Endothelial cell of umbilical vein (primary cell): ENCODE measurements around the gene SRP19. TPM values are rescaled to one million over a fixed set of nuclear protein-coding genes. Genes with fewer than 3 reads are reported as not detected.

Source experiments
- BruUV-seq: library from RNA; stranded (reverse); fragments of 400-500 nt; replicated peaks from 2 replicates; lab custom pipeline; 2021; lab: Mats Ljungman, UMichigan
- CTCF ChIA-PET: fragments of 300-600, 350-600 bp; sonication (Branson Sonifier 250); formaldehyde crosslinking; loops from one replicate; lab custom pipeline; 2021; ENCODE audit warnings: antibody characterized with exemption, inconsistent platforms; lab: Charles Lee
- POLR2A ChIA-PET: fragments of 300-600, 350-600 bp; sonication (Branson Sonifier 250); formaldehyde crosslinking; loops from one replicate; lab custom pipeline; 2021; ENCODE audit warnings: antibody characterized with exemption, inconsistent platforms; lab: Charles Lee
- DNase-seq: peaks from one replicate; pipeline ENCODE4 v3.0.0-alpha.2; 2011; ENCODE audit warnings: low read depth, low spot score
- FAIRE-seq: peaks from 2 replicates; lab custom pipeline; 2011; peaks lifted over from hg19 to GRCh38; lab: Jason Lieb, UNC
- H2AFZ ChIP-seq: 2 replicates; pipeline ENCODE4 v1.6.0; 2012; ENCODE audit warnings: low read depth, low read length, control low read depth, inconsistent platforms
- H3K27ac ChIP-seq: 2 replicates; pipeline ENCODE4 v1.5.1; 2011; ENCODE audit warnings: low read depth, mild to moderate bottlenecking, control low read depth, low read length, moderate library complexity; ENCODE audit not compliant: insufficient read depth
- H3K27me3 ChIP-seq, 2 experiments: 2 replicates each; pipeline versions ENCODE4 v1.6.0 to v1.6.1; 2011; ENCODE audit warnings: low read length in 2 of 2, mixed read lengths in 1 of 2; ENCODE audit not compliant: control insufficient read depth in 2 of 2, insufficient read depth in 2 of 2
- H3K36me3 ChIP-seq, 2 experiments: 2 replicates in 1 of 2; 3 replicates in 1 of 2; pipeline ENCODE4 v1.5.1; 2011; ENCODE audit warnings: low read length in 2 of 2, mild to moderate bottlenecking in 1 of 2, moderate library complexity in 1 of 2; ENCODE audit not compliant: control insufficient read depth in 2 of 2, insufficient read depth in 2 of 2; ENCODE audit errors: extremely low read depth in 1 of 2
- H3K4me1 ChIP-seq: 3 replicates; pipeline ENCODE4 v1.5.1; 2011; ENCODE audit warnings: mild to moderate bottlenecking, low read length; ENCODE audit not compliant: control insufficient read depth, insufficient read depth; ENCODE audit errors: extremely low read depth
- H3K4me2 ChIP-seq: 2 replicates; pipeline ENCODE4 v1.6.1; 2011; ENCODE audit warnings: low read length, control low read depth, mixed read lengths; ENCODE audit not compliant: insufficient read depth
- H3K4me3 ChIP-seq, 3 experiments: fragments of 200-600 bp in 1 of 3; sonication (generic), shearing (Covaris generic) in 1 of 3; replicated peaks in 1 of 3; 2 replicates each; pipeline ENCODE4 v1.5.1; 2011 to 2016; ENCODE audit warnings: control low read depth in 3 of 3, low read length in 3 of 3, mild to moderate bottlenecking in 2 of 3, inconsistent platforms in 1 of 3, low read depth in 1 of 3, moderate library complexity in 1 of 3; ENCODE audit not compliant: insufficient read depth in 1 of 3
- H3K79me2 ChIP-seq: 2 replicates; pipeline ENCODE4 v1.6.0; 2012; ENCODE audit warnings: low read length, inconsistent platforms; ENCODE audit not compliant: control insufficient read depth, insufficient read depth
- H3K9ac ChIP-seq: replicated peaks from 2 replicates; pipeline ENCODE3; 2011; ENCODE audit warnings: low read length, control low read depth; ENCODE audit not compliant: insufficient read depth; ENCODE audit errors: extremely low read depth
- H3K9me1 ChIP-seq: replicated peaks from 3 replicates; pipeline ENCODE4 v1.6.0; 2011; ENCODE audit warnings: mild to moderate bottlenecking, low read length; ENCODE audit not compliant: control insufficient read depth, insufficient read depth; ENCODE audit errors: extremely low read depth
- H3K9me3 ChIP-seq: replicated peaks from 2 replicates; pipeline ENCODE4 v1.5.1; 2012; ENCODE audit warnings: low read length, inconsistent platforms; ENCODE audit not compliant: control insufficient read depth, insufficient read depth
- H4K20me1 ChIP-seq: replicated peaks from 2 replicates; pipeline ENCODE3; 2011; ENCODE audit warnings: mild to moderate bottlenecking, low read length; ENCODE audit not compliant: control insufficient read depth, insufficient read depth; ENCODE audit errors: extremely low read depth
- CTCF ChIP-seq, 2 donors: IDR thresholded peaks; 1 replicate in 1 of 2; 2 replicates in 1 of 2; pipeline ENCODE4 v1.5.1; 2011; ENCODE audit warnings: low read length in 2 of 2, mild to moderate bottlenecking in 2 of 2, moderate library complexity in 2 of 2, control low read depth in 1 of 2, inconsistent platforms in 1 of 2, low read depth in 1 of 2; ENCODE audit not compliant: insufficient read depth in 1 of 2; ENCODE audit errors: extremely low read depth in 1 of 2
- EZH2 ChIP-seq: IDR thresholded peaks from 2 replicates; pipeline ENCODE4 v1.6.1; 2012; ENCODE audit warnings: borderline replicate concordance, low read depth, mild to moderate bottlenecking, moderate library complexity, low read length, inconsistent platforms; ENCODE audit not compliant: severe bottlenecking
- FOS ChIP-seq: IDR thresholded peaks from 2 replicates; pipeline ENCODE4 v1.6.1; 2011; ENCODE audit warnings: mild to moderate bottlenecking, low read length, moderate library complexity, borderline replicate concordance; ENCODE audit not compliant: insufficient read depth
- GATA2 ChIP-seq: IDR thresholded peaks from 2 replicates; pipeline ENCODE4 v1.7.0; 2011; ENCODE audit warnings: low read depth, mild to moderate bottlenecking, moderate library complexity, mixed read lengths, low read length; ENCODE audit not compliant: insufficient read length, insufficient read depth
- JUN ChIP-seq: IDR thresholded peaks from 2 replicates; pipeline ENCODE4 v1.6.1; 2011; ENCODE audit warnings: borderline replicate concordance, low read depth; ENCODE audit not compliant: insufficient read length, insufficient read depth
- MYC ChIP-seq: IDR thresholded peaks from one replicate; pipeline ENCODE4 v1.6.1; 2011; ENCODE audit warnings: mild to moderate bottlenecking, low read depth, low read length
- POLR2A ChIP-seq: IDR thresholded peaks from 2 replicates; pipeline ENCODE4 v1.6.1; 2012; ENCODE audit warnings: low read depth, mild to moderate bottlenecking, control low read depth, low read length
- POLR2AphosphoS5 ChIP-seq: IDR thresholded peaks from 2 replicates; pipeline ENCODE4 v1.6.1; 2012; ENCODE audit warnings: low read depth, mild to moderate bottlenecking, control low read depth, low read length, moderate library complexity; ENCODE audit not compliant: insufficient read depth
- dilution Hi-C: fragments of 300-500 bp; cut with MboI; formaldehyde crosslinking; loops from one replicate; pipeline ENCODE4 v1.15.0; 2019; ENCODE audit warnings: low sequenced_read_pairs; ENCODE audit not compliant: extremely low pct_ligation_motif_present
- intact Hi-C: fragments of 100-400 bp; cut with micrococcal nuclease; formaldehyde crosslinking; loops from one replicate; pipeline ENCODE4 v1.10.0; 2022
- polyA plus RNA-seq, 4 experiments: library from polyadenylated mRNA; depleted of rRNA in 3 of 4; stranded (reverse) in 3 of 4; unstranded in 1 of 4; fragments of >200 nt; gene quantifications; 2 replicates each; pipeline versions ENCODE4 v1.2.1 to v1.2.3, GENCODE V29; 2011 to 2012; ENCODE audit warnings: missing spikeins in 1 of 4
- total RNA-seq: library from RNA; stranded (reverse); gene quantifications from 2 replicates; pipeline ENCODE4 v1.2.3, GENCODE V29; 2021
- TF ChIP-seq, protein P1 (sequence below): IDR thresholded peaks from 2 replicates; pipeline ENCODE4 v1.6.1; 2011; ENCODE audit not compliant: insufficient read depth, insufficient read length

SRP19 gene
- total and polyA plus RNA-seq, 2 donors (not counting 3 experiments of a cell fraction or from before 2014, with no cell fraction given) = 28.6 to 69.4 TPM

- no peak for FAIRE-seq
- dilution Hi-C loops = no loop called here
- CTCF ChIA-PET = interaction anchor here (0.9 kb wide), 1 partner anchor 81 kb away, joined by 3 read pairs; no protein-coding TSS in a partner anchor
These were observed 6.4 kb upstream of the SRP19 start for GRCh38 chr5:112854651-112855050.

More at GRCh38 chr5:112854651-112855050, 6.4 kb upstream of the SRP19 start:
- no peaks in the 10 kb centered on the region for H3K79me2 ChIP-seq
- no peak for DNase-seq
- H2AFZ ChIP-seq = no peak overlapping the region
- H3K9me1 ChIP-seq = no peaks in the 10 kb centered on the region
- no peak overlapping the region for H3K27ac ChIP-seq
- H3K9me3 ChIP-seq = no peaks in the 10 kb centered on the region
- no TSS peak for BruUV-seq
- no peak overlapping the region for H3K4me2 ChIP-seq
- POLR2A ChIA-PET = no interaction called here
- H3K4me3 ChIP-seq = no peak overlapping the region
- no peaks in the 10 kb centered on the region for H3K36me3 ChIP-seq
- H4K20me1 ChIP-seq = no peaks in the 10 kb centered on the region
- H3K4me1 ChIP-seq = no peaks in the 10 kb centered on the region
- TF ChIP-seq POLR2AphosphoS5 (no peak), MYC (no peak), EZH2 (no peak), JUN (no peak), GATA2 (no peak), FOS (no peak), CTCF (IDR thresholded peaks at IDR 0.05; ENCODE audit: extremely low read depth in 1 of 2, insufficient read depth in 1 of 2, low read depth in 1 of 2, low read length in 2 of 2) (no peak), POLR2A (no peak)
- TF ChIP-seq, protein P1, sequence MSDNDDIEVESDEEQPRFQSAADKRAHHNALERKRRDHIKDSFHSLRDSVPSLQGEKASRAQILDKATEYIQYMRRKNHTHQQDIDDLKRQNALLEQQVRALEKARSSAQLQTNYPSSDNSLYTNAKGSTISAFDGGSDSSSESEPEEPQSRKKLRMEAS = no peak
- intact Hi-C loops = no loop called here
- peaks cover 6 to 17% of the 10 kb centered on the region in 2 experiments for H3K27me3 ChIP-seq
- no peak overlapping the region for H3K9ac ChIP-seq
